Stimulated activated naive CD4-positive, alpha-beta T cell (primary cell): ENCODE data around the gene FEV.
A peak's percentile ranks its signal among the peaks of the same experiment; 100 is the strongest.

ENCODE experiments used
- DNase-seq, 6 experiments: peaks; one replicate each; lab custom pipeline; 2025; lab: John Stamatoyannopoulos, UW

The FEV gene

GRCh38 chr2:218985021-218985324 is at the start of gene FEV:
Gene FEV, minus strand, starts transcription at chr2:218985184. Its CDS starts 109 bp downstream, at chr2:218985075.
- no peak for DNase-seq

- DNase-seq: no peak
These were observed 47.2 kb upstream of the FEV start for GRCh38 chr2:219032051-219032745.

GRCh38 chr2:219031005-219031738 is 46.2 kb upstream of the FEV start:
- no peak for DNase-seq

GRCh38 chr2:219030177-219030940 is 45.4 kb upstream of the FEV start:
- DNase-seq: no peak

- DNase-seq: peak; percentile 27 to 76 (median 68)
These were observed 44.8 kb upstream of the FEV start for GRCh38 chr2:219029829-219030165.

DNA sequence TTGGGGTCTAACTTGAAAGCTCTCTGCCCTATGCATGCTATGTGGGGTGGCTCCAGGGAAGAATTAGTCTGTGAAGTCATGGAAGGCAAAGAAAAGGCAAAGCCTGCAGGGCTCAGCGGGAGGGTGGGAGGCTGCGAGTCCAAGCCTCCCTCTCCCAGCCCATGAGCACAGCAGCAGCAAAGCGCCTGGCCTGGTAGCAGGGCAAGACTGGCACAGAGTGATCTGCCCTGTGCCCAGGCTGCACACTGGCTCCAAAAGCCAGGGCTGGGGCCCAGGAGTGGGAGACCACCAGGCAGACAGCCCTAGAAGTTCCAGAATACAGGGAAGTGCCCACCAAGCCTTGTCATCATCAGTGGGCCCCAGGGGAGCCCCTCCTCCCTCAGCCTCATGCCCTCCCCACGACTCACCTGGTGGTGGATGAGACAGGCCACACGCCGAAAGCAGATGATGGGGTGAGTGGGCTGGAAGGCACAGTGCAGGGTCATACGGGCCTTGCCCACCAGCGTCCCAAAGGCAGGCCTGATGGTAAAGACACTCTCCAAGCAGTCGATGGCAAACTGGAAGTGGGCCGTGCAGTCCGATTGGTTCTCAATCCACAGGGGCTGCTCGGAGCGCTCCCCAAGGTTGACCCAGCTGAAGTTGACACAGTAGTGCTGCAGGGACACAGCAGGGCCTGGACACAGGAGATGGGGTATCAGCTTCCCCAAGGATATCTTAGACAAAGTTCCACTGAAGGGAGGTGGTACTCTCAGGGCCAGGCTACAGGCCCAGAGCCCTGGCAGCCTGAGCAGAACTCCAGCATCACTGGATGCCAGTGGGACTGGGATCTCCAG is 44.2 kb upstream of the FEV start:
- DNase-seq: no peak

DNA sequence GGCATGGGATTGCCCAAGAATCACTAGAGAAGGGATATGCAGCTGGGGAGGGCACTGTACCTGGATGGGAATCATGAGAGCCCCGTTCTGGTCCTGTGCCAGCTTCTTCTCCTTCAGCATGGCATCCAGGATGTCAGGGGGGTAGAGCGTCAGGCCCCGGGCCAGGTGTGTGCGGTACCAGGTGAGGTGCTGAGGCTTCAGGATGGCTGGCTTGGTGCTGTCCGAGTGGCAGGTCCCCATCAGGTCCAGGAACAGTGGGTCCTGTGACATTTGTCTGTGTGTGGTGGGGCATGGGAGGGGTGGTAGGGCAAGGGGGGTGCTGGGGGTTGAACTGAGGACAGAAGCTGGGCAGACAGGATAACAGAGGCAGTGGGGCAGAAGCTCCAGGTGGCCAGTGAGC is 43.2 kb upstream of the FEV start:
- DNase-seq: no peak

- DNase-seq: no peak
These were observed 42.6 kb upstream of the FEV start for GRCh38 chr2:219027511-219028055.

- no peak for DNase-seq
These were observed 42.0 kb upstream of the FEV start for GRCh38 chr2:219026946-219027345.

GRCh38 chr2:219025637-219026585 is 40.9 kb upstream of the FEV start:
- DNase-seq: no peak

- no peak for DNase-seq
These were observed 39.1 kb upstream of the FEV start for GRCh38 chr2:219024059-219024458.

- DNase-seq: no peak
These were observed 38.1 kb upstream of the FEV start for GRCh38 chr2:219023045-219023605.

- DNase-seq: no peak
These were observed 37.6 kb upstream of the FEV start for GRCh38 chr2:219022616-219023015.

DNA sequence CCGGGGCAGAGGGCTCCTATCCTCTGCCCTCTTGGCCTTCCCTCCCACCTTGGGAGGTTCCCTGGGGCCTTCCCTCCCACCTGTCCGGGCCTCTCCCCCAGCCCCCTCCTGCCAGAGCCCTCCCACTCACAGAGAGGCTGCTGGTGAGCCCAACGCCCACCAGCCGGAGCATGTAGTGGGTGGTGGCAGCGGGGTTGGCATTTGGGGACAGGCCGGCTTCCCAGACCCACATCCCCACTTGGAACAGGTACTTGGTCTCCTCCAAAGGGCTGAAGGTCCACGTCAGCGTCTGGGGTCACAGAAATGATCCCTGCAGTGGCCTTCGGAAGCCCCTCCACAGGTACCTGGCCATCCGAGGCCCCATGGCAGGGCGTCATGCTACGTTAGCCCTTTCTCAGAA is 37.1 kb upstream of the FEV start:
- DNase-seq: no peak

DNA sequence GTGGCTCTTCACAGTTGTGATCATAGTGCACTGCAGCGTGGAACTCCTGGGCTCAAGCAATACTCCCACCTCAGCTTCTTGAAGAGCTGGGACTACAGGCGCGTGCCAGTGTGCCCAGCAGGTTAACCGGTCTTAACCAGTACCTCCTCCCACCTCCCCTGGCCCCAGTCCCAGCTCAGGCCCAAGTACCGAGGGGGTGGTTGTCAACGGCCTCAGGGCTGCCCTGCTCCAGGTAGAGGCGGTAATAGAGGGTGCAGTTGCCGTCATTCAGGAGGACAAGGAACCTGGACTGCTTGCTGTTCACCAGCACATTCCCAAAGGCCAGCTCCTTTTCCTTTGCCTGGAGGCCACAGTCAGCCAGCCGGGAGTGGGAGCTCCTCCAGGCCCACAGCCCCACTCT is 36.6 kb upstream of the FEV start:
- DNase-seq: no peak

DNA sequence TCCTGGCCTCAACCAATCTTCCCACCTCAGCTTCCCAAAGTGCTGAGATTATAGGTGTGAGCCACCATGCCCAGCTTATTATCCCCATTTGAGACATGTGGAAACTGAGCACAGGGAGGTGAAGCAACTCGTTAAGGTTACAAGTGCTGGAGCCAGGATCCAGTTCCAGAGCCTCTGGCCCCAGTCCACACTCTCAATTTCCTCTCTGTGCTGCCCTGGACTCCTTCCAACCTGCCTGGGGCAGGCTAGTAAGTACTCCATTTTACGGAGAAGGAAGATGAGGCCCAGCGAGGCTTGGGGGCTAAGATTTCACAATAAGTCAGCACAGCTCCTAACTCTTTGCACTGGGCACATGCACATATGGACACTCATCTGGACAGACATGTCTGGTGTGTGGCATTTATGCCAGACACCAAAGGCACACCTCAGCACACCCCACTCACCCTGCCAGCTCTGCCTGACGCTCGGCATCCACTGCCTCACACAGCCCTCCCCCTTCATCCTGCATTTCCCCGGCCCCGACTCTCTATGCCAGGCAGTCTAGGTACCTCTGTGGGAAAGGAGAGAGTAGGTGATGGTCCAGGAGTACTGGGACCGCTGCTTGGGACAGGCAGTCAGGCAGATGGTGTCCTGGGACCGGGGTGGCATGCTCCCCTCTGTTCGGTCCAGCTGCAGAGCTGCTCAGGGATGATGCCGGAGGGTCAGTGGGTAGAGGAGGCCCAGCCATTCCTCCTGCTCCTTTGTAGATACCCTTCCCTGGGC is 35.8 kb upstream of the FEV start:
- no peak for DNase-seq

DNA sequence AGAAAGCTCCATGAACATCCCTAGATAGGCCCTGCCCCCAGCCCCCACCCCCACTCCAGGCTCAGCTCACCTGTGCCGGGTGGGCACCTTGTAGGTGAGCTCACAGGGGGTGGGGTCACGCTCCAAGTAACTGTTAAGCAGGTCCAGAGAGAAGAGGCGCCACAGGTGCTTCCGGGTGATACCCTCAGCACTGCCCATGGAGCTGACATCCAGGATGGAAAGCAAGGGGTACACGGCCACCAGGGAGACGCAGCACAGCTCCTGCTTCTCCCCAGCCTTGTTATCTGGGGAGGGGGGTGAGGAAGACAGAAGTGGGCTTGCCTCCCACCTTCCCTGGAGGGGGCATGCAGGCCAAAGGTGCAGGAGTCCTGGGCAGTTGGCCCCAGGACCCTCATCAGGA is 34.5 kb upstream of the FEV start:
- no peak for DNase-seq

- DNase-seq: no peak
These were observed 33.7 kb upstream of the FEV start for GRCh38 chr2:219018726-219019125.

DNA sequence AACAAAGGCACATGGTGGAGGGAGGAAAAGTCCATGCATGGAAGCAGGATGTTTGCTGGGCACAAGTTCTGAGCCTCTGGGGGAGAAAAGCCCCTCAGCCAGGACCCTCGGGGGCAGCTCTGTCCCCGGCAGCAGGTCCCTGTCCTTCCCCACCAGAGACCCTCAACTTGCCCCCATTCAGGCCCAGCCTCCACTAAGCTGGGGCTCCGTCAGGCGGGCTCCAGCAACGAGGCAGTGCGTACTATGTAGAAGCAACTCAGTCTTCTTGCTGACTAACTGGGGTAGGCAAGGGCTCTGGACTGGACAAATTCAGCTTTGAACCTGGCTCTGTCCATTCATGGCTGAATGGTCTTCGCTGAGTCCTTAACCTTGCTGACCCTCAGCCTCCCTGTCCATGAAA is 33.3 kb upstream of the FEV start:
- no peak for DNase-seq
